ENCODE results near the gene TBX21.
"Not testable (repeated sequence)": the region's sequence is repeated elsewhere in the genome, so short reads cannot be mapped to it uniquely, and the experiment has no call there.

Gene TBX21

GRCh38 chr17:47733674-47734410, 806 bp downstream of the TBX21 start:
- in situ Hi-C loops (cut with HindIII; ENCODE audit: low sequenced_read_pairs): no loop called here
- no peak for TF ChIP-seq CTCF (IDR thresholded peaks at IDR 0.05; ENCODE audit: low read depth, low read length)
- DNase-seq (ENCODE audit: low read depth, low spot score): no peak
- no peak overlapping the region for H3K4me3 ChIP-seq (ENCODE audit: low read depth, low read length)

GRCh38 chr17:47735139-47735464, 2.1 kb downstream of the TBX21 start:
- no peak for TF ChIP-seq CTCF (IDR thresholded peaks at IDR 0.05; ENCODE audit: low read depth, low read length)
- DNase-seq (ENCODE audit: low read depth, low spot score): no peak
- no peak overlapping the region for H3K4me3 ChIP-seq (ENCODE audit: low read depth, low read length)
- in situ Hi-C loops (cut with HindIII; ENCODE audit: low sequenced_read_pairs): no loop called here

- no peak for DNase-seq (ENCODE audit: low read depth, low spot score)
- no peak overlapping the region for H3K4me3 ChIP-seq (ENCODE audit: low read depth, low read length)
- in situ Hi-C loops (cut with HindIII; ENCODE audit: low sequenced_read_pairs): no loop called here
- TF ChIP-seq CTCF (IDR thresholded peaks at IDR 0.05; ENCODE audit: low read depth, low read length): no peak
Observed at GRCh38 chr17:47735536-47736011, 2.5 kb downstream of the TBX21 start.

GRCh38 chr17:47736501-47737495, 3.8 kb downstream of the TBX21 start:
- in situ Hi-C loops (cut with HindIII; ENCODE audit: low sequenced_read_pairs): no loop called here
- H3K4me3 ChIP-seq (ENCODE audit: low read depth, low read length): no peak overlapping the region
- TF ChIP-seq CTCF (IDR thresholded peaks at IDR 0.05; ENCODE audit: low read depth, low read length): no peak
- DNase-seq (ENCODE audit: low read depth, low spot score): no peak

- DNase-seq (ENCODE audit: low read depth, low spot score): no peak
- TF ChIP-seq CTCF (IDR thresholded peaks at IDR 0.05; ENCODE audit: low read depth, low read length): no peak
- H3K4me3 ChIP-seq (ENCODE audit: low read depth, low read length): no peak overlapping the region
- in situ Hi-C loops (cut with HindIII; ENCODE audit: low sequenced_read_pairs): no loop called here
Observed at GRCh38 chr17:47738178-47738577, 5.1 kb downstream of the TBX21 start.

- TF ChIP-seq CTCF (IDR thresholded peaks at IDR 0.05; ENCODE audit: low read depth, low read length): no peak
- no peak for DNase-seq (ENCODE audit: low read depth, low spot score)
- H3K4me3 ChIP-seq (ENCODE audit: low read depth, low read length): no peak overlapping the region
- in situ Hi-C loops (cut with HindIII; ENCODE audit: low sequenced_read_pairs): no loop called here
Observed at GRCh38 chr17:47739150-47739549, 6.1 kb downstream of the TBX21 start.

- in situ Hi-C loops (cut with HindIII; ENCODE audit: low sequenced_read_pairs); DNase-seq (ENCODE audit: low read depth, low spot score); H3K4me3 ChIP-seq (ENCODE audit: low read depth, low read length): not testable (repeated sequence)
Observed at GRCh38 chr17:47739945-47740344, 6.9 kb downstream of the TBX21 start.
